A549 (cell line): ENCODE data around the gene ENO3. TPM values are rescaled to one million over a fixed set of nuclear protein-coding genes. Genes with fewer than 3 reads are reported as not detected.

Experiments used
- ATAC-seq, 2 experiments: fragments of 200-7000 bp in 1 of 2; fragments of >200 bp in 1 of 2; cut with Nextera tagmentation in 1 of 2; cut with Tn5 transposase in 1 of 2; 3 replicates each; pipeline versions ENCODE4 v1.8.0 to v1.9.1; 2018 to 2020; ENCODE audit warnings: mild to moderate bottlenecking in 1 of 2, moderate library complexity in 1 of 2
- CTCF ChIA-PET: fragments of 300-600 bp; sonication (Branson Sonifier 250); formaldehyde crosslinking; extraction: SDS; loops from one replicate; lab custom pipeline; 2021; ENCODE audit warnings: antibody characterized with exemption, inconsistent platforms; lab: Yijun Ruan, JAX
- POLR2A ChIA-PET: fragments of 350-600 bp; formaldehyde crosslinking; extraction: SDS; loops from one replicate; lab custom pipeline; 2021; ENCODE audit warnings: antibody characterized with exemption, inconsistent platforms; lab: Yijun Ruan, JAX
- DNase-seq, 2 experiments: peaks; one replicate each; pipeline versions ENCODE4 v3.0.0 to v3.0.0-alpha.2; 2011 to 2016; ENCODE audit warnings: low read depth in 1 of 2, low spot score in 1 of 2
- FAIRE-seq: peaks from 2 replicates; lab custom pipeline; 2011; peaks lifted over from hg19 to GRCh38; lab: Jason Lieb, UNC
- H3K27ac ChIP-seq, 2 experiments: fragments of >200 bp; sonication (Bioruptor Twin); formaldehyde crosslinking; 3 replicates each; pipeline ENCODE4 v1.5.1; 2016 to 2017
- H3K4me1 ChIP-seq: fragments of >200 bp; sonication (Bioruptor Twin); formaldehyde crosslinking; 3 replicates; pipeline ENCODE4 v1.6.1; 2016
- H3K4me2 ChIP-seq: fragments of >200 bp; sonication (Bioruptor Twin); formaldehyde crosslinking; 3 replicates; pipeline ENCODE4 v1.6.1; 2016
- H3K4me3 ChIP-seq: fragments of >200 bp; sonication (Bioruptor Twin); formaldehyde crosslinking; 3 replicates; pipeline ENCODE4 v1.5.1; 2016
- H3K9me3 ChIP-seq: fragments of >200 bp; sonication (Bioruptor Twin); formaldehyde crosslinking; 3 replicates; pipeline ENCODE4 v1.6.1; 2016
- EP300 ChIP-seq, 2 experiments: fragments of >200 bp; sonication (Bioruptor Twin); formaldehyde crosslinking; IDR thresholded peaks; 2 replicates in 1 of 2; 3 replicates in 1 of 2; pipeline ENCODE4 v1.6.1; 2016 to 2017
- FOSL2 ChIP-seq, 2 experiments: fragments of 450-650 bp in 1 of 2; fragments of >200 bp in 1 of 2; sonication (Bioruptor Twin) in 1 of 2; formaldehyde crosslinking; IDR thresholded peaks; 2 replicates each; pipeline versions ENCODE4 v1.5.0 to v1.6.1; 2016 to 2020; ENCODE audit warnings: mild to moderate bottlenecking in 1 of 2, moderate library complexity in 1 of 2
- GATA3 ChIP-seq: IDR thresholded peaks from 2 replicates; pipeline ENCODE4 v1.6.1; 2012; ENCODE audit warnings: borderline replicate concordance
- HOXB13 ChIP-seq: fragments of 250-450 bp; sonication (Bioruptor Pico); IDR thresholded peaks from 2 replicates; pipeline ENCODE4 v1.5.0; 2020; ENCODE audit warnings: low read depth, mild to moderate bottlenecking, moderate library complexity
- JUN ChIP-seq, 2 experiments: fragments of >200 bp; sonication (Bioruptor Twin); formaldehyde crosslinking; IDR thresholded peaks; 2 replicates in 1 of 2; 3 replicates in 1 of 2; pipeline ENCODE4 v1.6.1; 2016 to 2017
- JUNB ChIP-seq: fragments of >200 bp; sonication (Bioruptor Twin); formaldehyde crosslinking; IDR thresholded peaks from 2 replicates; pipeline ENCODE4 v1.6.1; 2016
- KDM1A ChIP-seq: fragments of 200-600 bp; sonication (generic); IDR thresholded peaks from 2 replicates; pipeline ENCODE4 v1.6.1; 2016; ENCODE audit warnings: low read depth, mild to moderate bottlenecking
- MAZ ChIP-seq: fragments of 150-350 bp; IDR thresholded peaks from 2 replicates; pipeline ENCODE4 v1.6.1; 2014; ENCODE audit warnings: antibody characterized with exemption, low read depth, low read length, borderline replicate concordance
- NFE2L2 ChIP-seq: fragments of 150-350 bp; conservative IDR thresholded peaks from 2 replicates; pipeline ENCODE4 v1.6.1; 2014; ENCODE audit warnings: low read length
- NR3C1 ChIP-seq: fragments of >200 bp; sonication (Bioruptor Twin); formaldehyde crosslinking; IDR thresholded peaks from 3 replicates; pipeline ENCODE4 v1.6.1; 2017
- PHF8 ChIP-seq: fragments of 200-600 bp; sonication (generic); IDR thresholded peaks from 2 replicates; pipeline ENCODE4 v1.6.1; 2016; ENCODE audit warnings: low read depth, mild to moderate bottlenecking, antibody characterized with exemption, moderate library complexity, borderline replicate concordance
- POLR2A ChIP-seq: IDR thresholded peaks from 2 replicates; pipeline ENCODE4 v1.6.1; 2012; ENCODE audit warnings: mild to moderate bottlenecking, low read length
- RAD21 ChIP-seq, 2 experiments: fragments of >200 bp in 1 of 2; sonication (Bioruptor Twin) in 1 of 2; formaldehyde crosslinking in 1 of 2; IDR thresholded peaks in 1 of 2; conservative IDR thresholded peaks in 1 of 2; 2 replicates in 1 of 2; 3 replicates in 1 of 2; pipeline ENCODE4 v1.6.1; 2012 to 2018; ENCODE audit warnings: inconsistent platforms in 1 of 2
- RCOR1 ChIP-seq: fragments of 150-350 bp; IDR thresholded peaks from 2 replicates; pipeline ENCODE4 v1.6.1; 2014; ENCODE audit warnings: antibody characterized with exemption, low read length, low read depth
- RNF2 ChIP-seq: fragments of 200-600 bp; sonication (generic); IDR thresholded peaks from 2 replicates; pipeline ENCODE4 v1.6.1; 2016; ENCODE audit warnings: low read depth, mild to moderate bottlenecking, antibody characterized with exemption, moderate library complexity, borderline replicate concordance
- SMC3 ChIP-seq: fragments of >200 bp; sonication (Bioruptor Twin); formaldehyde crosslinking; IDR thresholded peaks from 3 replicates; pipeline ENCODE4 v1.6.1; 2018; ENCODE audit warnings: inconsistent platforms
- TFCP2L1 ChIP-seq: fragments of 250-450 bp; sonication (Bioruptor Pico); IDR thresholded peaks from 2 replicates; pipeline ENCODE4 v1.5.0; 2021; ENCODE audit warnings: mild to moderate bottlenecking
- ZC3H11A ChIP-seq: fragments of 450-650 bp; IDR thresholded peaks from 2 replicates; pipeline ENCODE4 v1.6.1; 2014; ENCODE audit warnings: antibody characterized with exemption, mild to moderate bottlenecking
- ZFP36 ChIP-seq: fragments of 450-650 bp; IDR thresholded peaks from 2 replicates; pipeline ENCODE4 v1.6.1; 2014; ENCODE audit warnings: borderline replicate concordance; ENCODE audit not compliant: partially characterized antibody
- ZNF302 ChIP-seq: fragments of 250-450 bp; sonication (Bioruptor Pico); IDR thresholded peaks from 2 replicates; pipeline ENCODE4 v1.9.0; 2021; ENCODE audit warnings: inconsistent platforms, mild to moderate bottlenecking, moderate library complexity
- WGBS: methylation state at CpG from one replicate; pipeline ENCODE4 v1.1.6; 2017; ENCODE audit errors: missing lambda C conversion rate; 5-methylcytosine and 5-hydroxymethylcytosine counted together
- polyA plus RNA-seq, 4 experiments: library from polyadenylated mRNA; depleted of rRNA in 3 of 4; stranded (reverse); fragments of >200 nt; fragmentation: RNase III in 1 of 4; extraction: RNeasy Plus Mini Kit Qiagen cat#74134 plus additional on column Dnase treatment in 1 of 4; gene quantifications; 2 replicates in 3 of 4; 3 replicates in 1 of 4; pipeline ENCODE4 v1.2.3, GENCODE V29; 2011 to 2017
- TF ChIP-seq, protein P1 (sequence below): fragments of 250-450 bp; sonication (Bioruptor Pico); IDR thresholded peaks from 2 replicates; pipeline ENCODE4 v1.5.0; 2021; ENCODE audit warnings: mild to moderate bottlenecking, moderate library complexity, borderline replicate concordance
- TF ChIP-seq, protein P2 (sequence below): IDR thresholded peaks from 2 replicates; pipeline ENCODE4 v1.6.1; 2012
- TF ChIP-seq, protein P3 (sequence below): IDR thresholded peaks from 2 replicates; pipeline ENCODE4 v1.6.1; 2012
- TF ChIP-seq, protein P4 (sequence below): fragments of >200 bp; sonication (Bioruptor Twin); formaldehyde crosslinking; IDR thresholded peaks from 2 replicates; pipeline ENCODE4 v1.6.1; 2016
- TF ChIP-seq, protein P5 (sequence below): fragments of 250-450 bp; sonication (Bioruptor Pico); IDR thresholded peaks from 2 replicates; pipeline ENCODE4 v1.5.0; 2020; ENCODE audit warnings: low read depth, mild to moderate bottlenecking, moderate library complexity

Gene ENO3
- polyA plus RNA-seq, 2 of the 4 experiments (the other 2 are of a cell fraction), result 52.5 to 109 TPM

DNA sequence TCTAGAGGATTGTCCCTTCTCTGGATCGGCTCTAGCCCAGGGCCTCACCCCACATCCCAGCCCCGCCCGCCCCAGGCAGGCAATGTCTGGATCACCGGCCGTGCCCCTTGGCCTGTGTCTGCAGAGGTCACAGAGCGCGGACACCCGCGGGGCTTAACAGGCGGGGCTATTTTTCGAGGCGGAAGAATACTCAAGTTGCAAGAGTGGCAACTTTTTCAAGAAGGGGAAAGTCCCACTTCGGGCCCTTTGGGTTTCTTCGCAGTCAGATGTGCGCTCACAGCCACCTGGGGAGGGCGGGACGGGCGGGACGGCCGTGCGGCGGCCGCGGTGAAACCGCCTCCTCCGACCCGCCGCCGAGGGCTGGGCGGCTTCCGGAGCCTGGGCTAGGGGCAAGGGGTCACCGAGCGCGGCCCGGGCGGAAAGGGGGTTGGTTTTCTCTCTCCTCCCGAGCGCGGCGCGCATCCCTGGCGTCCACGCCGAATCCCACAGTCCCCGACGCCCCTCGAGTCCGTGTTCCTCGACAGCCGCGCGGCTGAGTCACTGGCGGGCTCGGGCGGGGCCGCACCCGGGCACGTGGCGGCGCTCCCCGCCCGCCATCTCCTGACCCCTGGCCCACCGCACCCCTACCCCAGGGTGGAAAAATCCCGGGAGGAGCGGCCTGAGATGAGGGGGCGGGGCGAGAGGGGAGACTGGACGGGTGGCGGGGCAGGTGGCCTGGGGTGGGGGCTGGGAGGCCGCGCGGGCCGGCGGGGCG, 1.4 kb upstream of the ENO3 start (continued):
- TF ChIP-seq, protein P1, sequence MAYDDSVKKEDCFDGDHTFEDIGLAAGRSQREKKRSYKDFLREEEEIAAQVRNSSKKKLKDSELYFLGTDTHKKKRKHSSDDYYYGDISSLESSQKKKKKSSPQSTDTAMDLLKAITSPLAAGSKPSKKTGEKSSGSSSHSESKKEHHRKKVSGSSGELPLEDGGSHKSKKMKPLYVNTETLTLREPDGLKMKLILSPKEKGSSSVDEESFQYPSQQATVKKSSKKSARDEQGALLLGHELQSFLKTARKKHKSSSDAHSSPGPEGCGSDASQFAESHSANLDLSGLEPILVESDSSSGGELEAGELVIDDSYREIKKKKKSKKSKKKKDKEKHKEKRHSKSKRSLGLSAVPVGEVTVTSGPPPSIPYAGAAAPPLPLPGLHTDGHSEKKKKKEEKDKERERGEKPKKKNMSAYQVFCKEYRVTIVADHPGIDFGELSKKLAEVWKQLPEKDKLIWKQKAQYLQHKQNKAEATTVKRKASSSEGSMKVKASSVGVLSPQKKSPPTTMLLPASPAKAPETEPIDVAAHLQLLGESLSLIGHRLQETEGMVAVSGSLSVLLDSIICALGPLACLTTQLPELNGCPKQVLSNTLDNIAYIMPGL (CRISPR knock-in tag), result no peak
- TF ChIP-seq RCOR1 (no peak), FOSL2 (IDR thresholded peaks at IDR 0.05) (no peak), FOSL2 (CRISPR knock-in tag; IDR thresholded peaks at IDR 0.05) (peak; percentile 83)

DNA sequence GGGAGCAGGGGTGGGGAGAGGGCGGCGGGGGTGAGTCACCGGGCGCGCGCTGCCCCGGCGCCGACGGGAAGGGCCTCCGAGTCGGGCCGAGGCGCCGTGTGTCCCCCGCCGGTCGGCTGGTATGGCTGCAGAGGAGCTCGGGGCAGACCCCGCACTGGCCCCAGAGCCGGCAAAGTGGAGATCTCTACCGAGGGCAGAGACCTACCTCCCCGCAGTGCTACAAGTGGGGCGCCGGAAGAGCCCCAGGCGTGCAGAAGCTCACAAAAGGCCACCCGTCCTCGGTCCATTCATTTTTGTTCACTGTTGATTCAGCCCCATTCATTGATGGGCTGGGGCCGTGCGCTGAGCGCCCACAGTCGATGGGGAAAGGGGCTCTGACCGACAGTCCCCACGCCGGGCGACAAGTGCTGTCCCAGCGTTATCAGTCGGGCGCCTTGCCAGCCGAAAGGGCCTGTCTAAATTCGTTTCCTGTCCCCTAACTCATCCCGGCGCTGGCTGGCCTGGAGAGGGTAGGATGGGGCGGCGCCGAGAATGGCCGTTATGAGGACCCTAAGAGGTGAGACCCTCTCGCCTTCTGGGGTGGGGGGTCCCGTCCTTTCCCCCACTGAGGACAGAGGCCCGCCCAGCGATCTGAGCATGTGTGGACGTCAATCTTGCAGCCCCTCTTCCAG, 709 bp upstream of the ENO3 start:
- ChIA-PET POLR2A (interaction anchor here (4.4 to 4.9 kb wide), 2 partner anchors 10 to 16 kb away, joined by 68 to 78 read pairs; partner anchors contain the start of genes RNF167, SLC25A11 and SPAG7), CTCF (interaction anchor here (1.1 to 7.1 kb wide), 5 partner anchors 15 to 41 kb away, joined by 3 to 63 read pairs (median 7); partner anchors contain the start of gene SPAG7)
- FAIRE-seq (no peak), DNase-seq (peak; percentile 36 to 57), ATAC-seq (peak; percentile 36 to 39)
- TF ChIP-seq NR3C1 (no peak), JUN (IDR thresholded peaks at IDR 0.05) (peak; percentile 64 to 95; a peak in 3 of 5 replicates), SMC3 (peak; percentile 3; the same call in 1 of the 3 replicates), FOSL2 (IDR thresholded peaks at IDR 0.05) (peak; percentile 69), FOSL2 (CRISPR knock-in tag; IDR thresholded peaks at IDR 0.05) (peak; percentile 64), TFCP2L1 (CRISPR knock-in tag) (0 out of 2 replicates have a peak, but pooled peaks have one; percentile 62), PHF8 (peak; percentile 12; the same call in 1 of the 2 replicates), POLR2A (peak; percentile 31), KDM1A (no peak), JUNB (peak; percentile 49), EP300 (IDR thresholded peaks at IDR 0.05) (no peak; a peak in 1 of 5 replicates)
- TF ChIP-seq, protein P2, sequence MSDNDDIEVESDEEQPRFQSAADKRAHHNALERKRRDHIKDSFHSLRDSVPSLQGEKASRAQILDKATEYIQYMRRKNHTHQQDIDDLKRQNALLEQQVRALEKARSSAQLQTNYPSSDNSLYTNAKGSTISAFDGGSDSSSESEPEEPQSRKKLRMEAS, result 0 out of 2 replicates have a peak, but pooled peaks have one; percentile 12
- TF ChIP-seq, protein P3, sequence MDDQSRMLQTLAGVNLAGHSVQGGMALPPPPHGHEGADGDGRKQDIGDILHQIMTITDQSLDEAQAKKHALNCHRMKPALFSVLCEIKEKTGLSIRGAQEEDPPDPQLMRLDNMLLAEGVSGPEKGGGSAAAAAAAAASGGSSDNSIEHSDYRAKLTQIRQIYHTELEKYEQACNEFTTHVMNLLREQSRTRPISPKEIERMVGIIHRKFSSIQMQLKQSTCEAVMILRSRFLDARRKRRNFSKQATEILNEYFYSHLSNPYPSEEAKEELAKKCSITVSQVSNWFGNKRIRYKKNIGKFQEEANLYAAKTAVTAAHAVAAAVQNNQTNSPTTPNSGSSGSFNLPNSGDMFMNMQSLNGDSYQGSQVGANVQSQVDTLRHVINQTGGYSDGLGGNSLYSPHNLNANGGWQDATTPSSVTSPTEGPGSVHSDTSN, result peak; percentile 58; the same call in 1 of the 2 replicates
- Histone ChIP-seq H3K27ac (peak overlapping the region; percentile 99), H3K4me2 (peak overlapping the region; percentile 99), H3K9me3 (no peaks in the 10 kb centered on the region), H3K4me1 (peaks cover 41% of the 10 kb centered on the region), H3K4me3 (peak overlapping the region; percentile 98)
- WGBS, result 1% methylated on average over 32 of the region's 52 CpGs

DNA sequence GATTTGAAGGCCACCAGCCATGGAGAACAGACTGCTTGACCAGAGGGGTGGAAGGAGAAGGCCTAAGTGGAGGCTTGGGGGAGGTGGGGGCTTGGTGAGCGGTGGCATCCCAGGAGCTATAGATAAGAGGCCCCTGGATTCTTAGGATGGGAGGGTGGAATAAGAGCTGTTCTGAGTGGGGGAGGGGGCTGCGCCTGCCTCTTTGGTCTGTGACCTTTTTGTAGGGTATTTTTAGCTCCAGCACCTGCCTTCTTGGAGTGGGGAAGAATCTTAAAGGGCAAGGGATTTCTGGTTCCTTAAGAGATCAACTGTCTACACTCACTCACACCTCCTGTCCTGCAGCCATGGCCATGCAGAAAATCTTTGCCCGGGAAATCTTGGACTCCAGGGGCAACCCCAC, 567 bp downstream of the ENO3 start:
- POLR2A ChIA-PET, result interaction anchor here (1.0 to 4.9 kb wide), 3 partner anchors 12 to 19 kb away, joined by 3 to 78 read pairs (median 68); partner anchors contain the start of genes RNF167, SLC25A11 and SPAG7
- peak overlapping the region; percentile 99 for H3K27ac ChIP-seq
- no peak for DNase-seq
- TF ChIP-seq RAD21 (conservative IDR thresholded peaks at IDR 0.05 in 1 of 2, IDR thresholded peaks at IDR 0.05 in 1 of 2) (no peak), NFE2L2 (no peak), ZFP36 (no peak), SMC3 (no peak), FOSL2 (IDR thresholded peaks at IDR 0.05) (no peak), FOSL2 (CRISPR knock-in tag; IDR thresholded peaks at IDR 0.05) (no peak), EP300 (IDR thresholded peaks at IDR 0.05) (no peak), MAZ (no peak), PHF8 (no peak), HOXB13 (CRISPR knock-in tag) (no peak), GATA3 (no peak), RNF2 (no peak), ZNF302 (no peak), ZC3H11A (no peak), KDM1A (no peak)
- TF ChIP-seq, protein P4, sequence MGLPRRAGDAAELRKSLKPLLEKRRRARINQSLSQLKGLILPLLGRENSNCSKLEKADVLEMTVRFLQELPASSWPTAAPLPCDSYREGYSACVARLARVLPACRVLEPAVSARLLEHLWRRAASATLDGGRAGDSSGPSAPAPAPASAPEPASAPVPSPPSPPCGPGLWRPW, result no peak
- TF ChIP-seq, protein P5, sequence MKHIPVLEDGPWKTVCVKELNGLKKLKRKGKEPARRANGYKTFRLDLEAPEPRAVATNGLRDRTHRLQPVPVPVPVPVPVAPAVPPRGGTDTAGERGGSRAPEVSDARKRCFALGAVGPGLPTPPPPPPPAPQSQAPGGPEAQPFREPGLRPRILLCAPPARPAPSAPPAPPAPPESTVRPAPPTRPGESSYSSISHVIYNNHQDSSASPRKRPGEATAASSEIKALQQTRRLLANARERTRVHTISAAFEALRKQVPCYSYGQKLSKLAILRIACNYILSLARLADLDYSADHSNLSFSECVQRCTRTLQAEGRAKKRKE, result no peak
- TF ChIP-seq, all 56 proteins: peak for 0
- H3K4me3 ChIP-seq, result peak overlapping the region; percentile 98
- WGBS, result 71% methylated on average over 3 of the region's 3 CpGs
- peak overlapping the region; percentile 99 for H3K4me2 ChIP-seq
- H3K9me3 ChIP-seq, result no peaks in the 10 kb centered on the region
- ATAC-seq (no peak), FAIRE-seq (no peak)
- CTCF ChIA-PET, result interaction anchor here (1.1 to 7.1 kb wide), 7 partner anchors 14 to 110 kb away, joined by 4 to 63 read pairs (median 7); partner anchors contain the start of genes CAMTA2 and SPAG7
- peaks cover 28% of the 10 kb centered on the region for H3K4me1 ChIP-seq
